PFSK-1 (cell line): Measurements from ENCODE around the gene NOX5.

Experiments
- POLR2AphosphoS5 ChIP-seq: IDR thresholded peaks from 2 replicates; pipeline ENCODE4 v1.6.1; 2012; ENCODE audit warnings: low read depth, mild to moderate bottlenecking, control low read depth, low read length, moderate library complexity
- TAF1 ChIP-seq: IDR thresholded peaks from 2 replicates; pipeline ENCODE4 v1.6.1; 2012; ENCODE audit warnings: low read length, control low read depth, borderline replicate concordance; ENCODE audit not compliant: insufficient read depth

- no peak for TF ChIP-seq POLR2AphosphoS5
- no peak for TF ChIP-seq TAF1
These were observed 74.8 kb downstream of the NOX5 start for GRCh38 chr15:69089258-69089657.
